Liver (tissue), 9 donors: ENCODE data around the gene OR2T27. TPM values are rescaled to one million over a fixed set of nuclear protein-coding genes. Genes with fewer than 3 reads are reported as not detected.
"Not testable (repeated sequence)": the region's sequence is repeated elsewhere in the genome, so short reads cannot be mapped to it uniquely, and the experiment has no call there.

Experiments
- DNase-seq: peaks from one replicate; pipeline ENCODE4 v3.0.0-alpha.2; 2017; ENCODE audit warnings: low spot score
- H3K27ac ChIP-seq, 2 donors: one replicate each; pipeline ENCODE4 v1.7.0; 2013; ENCODE audit warnings: inconsistent platforms in 2 of 2, low read length in 2 of 2, control low read depth in 1 of 2, low read depth in 1 of 2, mild to moderate bottlenecking in 1 of 2
- H3K27me3 ChIP-seq, 4 donors: one replicate each; pipeline versions ENCODE4 v1.6.1 to v1.7.0; 2013; ENCODE audit warnings: low read length in 3 of 4, inconsistent platforms in 1 of 4, mild to moderate bottlenecking in 1 of 4, moderate library complexity in 1 of 4; ENCODE audit not compliant: control insufficient read depth in 4 of 4, insufficient read depth in 4 of 4
- H3K36me3 ChIP-seq, 4 donors: one replicate each; pipeline versions ENCODE4 v1.6.1 to v1.7.0; 2013; ENCODE audit warnings: low read length in 3 of 4, mild to moderate bottlenecking in 3 of 4, low read depth in 1 of 4, moderate library complexity in 1 of 4; ENCODE audit not compliant: control insufficient read depth in 4 of 4, insufficient read depth in 3 of 4
- H3K4me1 ChIP-seq, 4 donors: one replicate each; pipeline versions ENCODE4 v1.6.1 to v1.7.0; 2013; ENCODE audit warnings: low read length in 3 of 4, mild to moderate bottlenecking in 3 of 4, moderate library complexity in 1 of 4; ENCODE audit not compliant: control insufficient read depth in 4 of 4, insufficient read depth in 4 of 4
- H3K4me3 ChIP-seq, 3 donors: one replicate each; pipeline versions ENCODE4 v1.6.1 to v1.7.0; 2013; ENCODE audit warnings: low read length in 3 of 3, control low read depth in 1 of 3, low read depth in 1 of 3, mild to moderate bottlenecking in 1 of 3
- H3K9ac ChIP-seq, 2 donors: one replicate each; pipeline ENCODE4 v1.7.0; 2013; ENCODE audit warnings: low read length in 2 of 2, mild to moderate bottlenecking in 2 of 2, moderate library complexity in 2 of 2, control low read depth in 1 of 2, low read depth in 1 of 2
- H3K9me3 ChIP-seq, 4 donors: one replicate each; pipeline versions ENCODE4 v1.6.1 to v1.7.0; 2013; ENCODE audit warnings: low read length in 3 of 4; ENCODE audit not compliant: control insufficient read depth in 4 of 4
- EGR1 ChIP-seq, 2 donors: IDR thresholded peaks; 2 replicates each; pipeline ENCODE4 v1.6.1; 2016 to 2018; ENCODE audit warnings: antibody characterized with exemption in 2 of 2, low read depth in 2 of 2
- FOXA2 ChIP-seq: IDR thresholded peaks from 2 replicates; pipeline ENCODE4 v1.6.1; 2016; ENCODE audit warnings: antibody characterized with exemption
- HNF4A ChIP-seq, 2 donors: conservative IDR thresholded peaks; 2 replicates each; pipeline ENCODE4 v1.6.1; 2016; ENCODE audit warnings: antibody characterized with exemption in 2 of 2, mild to moderate bottlenecking in 2 of 2
- HNF4G ChIP-seq: IDR thresholded peaks from 2 replicates; pipeline ENCODE4 v1.6.1; 2016; ENCODE audit warnings: antibody characterized with exemption
- JUND ChIP-seq, 2 donors: IDR thresholded peaks; 2 replicates each; pipeline ENCODE4 v1.6.1; 2016; ENCODE audit warnings: antibody characterized with exemption in 2 of 2
- NR2F2 ChIP-seq: IDR thresholded peaks from 2 replicates; pipeline ENCODE4 v1.6.1; 2016; ENCODE audit warnings: antibody characterized with exemption
- RAD21 ChIP-seq, 2 donors: IDR thresholded peaks; 2 replicates each; pipeline ENCODE4 v1.6.1; 2016; ENCODE audit warnings: antibody characterized with exemption in 2 of 2, mild to moderate bottlenecking in 2 of 2
- SP1 ChIP-seq: IDR thresholded peaks from 2 replicates; pipeline ENCODE4 v1.6.1; 2018; ENCODE audit warnings: antibody characterized with exemption, mild to moderate bottlenecking
- TAF1 ChIP-seq: conservative IDR thresholded peaks from 2 replicates; pipeline ENCODE4 v1.6.1; 2016; ENCODE audit warnings: antibody characterized with exemption, mild to moderate bottlenecking
- YY1 ChIP-seq: IDR thresholded peaks from 2 replicates; pipeline ENCODE4 v1.6.1; 2016; ENCODE audit warnings: antibody characterized with exemption, mild to moderate bottlenecking
- WGBS: extraction: QIAGEN DNeasy Blood & Tissue Kit; methylation state at CpG from one replicate; pipeline ENCODE4 v1.1.7; 2013; 5-methylcytosine and 5-hydroxymethylcytosine counted together
- polyA plus RNA-seq, 2 donors: library from polyadenylated mRNA; stranded (reverse) in 1 of 2; unstranded in 1 of 2; fragments of 200-250 nt in 1 of 2; fragments of >200 nt in 1 of 2; fragmentation: Nextera tagmentation in 1 of 2; extraction: Ambion mirVana in 1 of 2; gene quantifications; one replicate each; pipeline versions ENCODE4 v1.2.1 to v1.2.3, GENCODE V29; 2013 to 2015
- total RNA-seq, 2 donors: library from RNA; depleted of rRNA; stranded (reverse); fragments of >200 nt; gene quantifications; one replicate each; pipeline ENCODE4 v1.2.3, GENCODE V29; 2014
- TF ChIP-seq, protein P1 (sequence below): IDR thresholded peaks from 2 replicates; pipeline ENCODE4 v1.6.1; 2016; ENCODE audit warnings: antibody characterized with exemption, mild to moderate bottlenecking
- TF ChIP-seq, protein P2 (sequence below): IDR thresholded peaks from 2 replicates; pipeline ENCODE4 v1.6.1; 2016; ENCODE audit warnings: antibody characterized with exemption
- TF ChIP-seq, protein P3 (sequence below): IDR thresholded peaks from 2 replicates; pipeline ENCODE4 v1.6.1; 2016; ENCODE audit warnings: antibody characterized with exemption
- TF ChIP-seq, protein P4 (sequence below): fragments of 150-350 bp; IDR thresholded peaks from 2 replicates; pipeline ENCODE4 v1.5.1; 2017; ENCODE audit warnings: improper control_type of control experiment, low read depth, low read length; ENCODE audit not compliant: missing input control
- donor health status: healthy.
- donor health status: healthy.
- donor health status: healthy.
- donor health status: healthy.
- donor health status: healthy.

Gene OR2T27
- total and polyA plus RNA-seq, 4 donors = not detected

DNA sequence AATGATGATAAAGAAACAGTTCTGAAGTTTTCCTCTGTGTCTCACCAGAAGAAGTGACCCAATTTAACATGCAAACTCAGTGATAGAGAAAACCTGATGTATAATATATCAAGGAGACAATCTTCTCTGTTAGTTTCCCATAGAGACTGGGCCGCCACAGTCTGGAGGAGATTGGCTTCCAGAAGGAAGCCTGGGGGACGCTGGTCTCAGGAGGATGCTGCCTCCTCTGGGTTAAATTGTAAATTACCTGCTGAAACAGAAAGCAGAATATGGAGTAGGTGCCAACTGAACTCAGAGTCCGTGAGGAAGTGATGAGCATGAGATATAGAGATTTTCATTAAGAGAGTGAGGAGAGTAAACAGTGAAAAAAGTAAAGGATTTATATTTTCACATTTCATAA, 31.5 kb upstream of the OR2T27 start:
- H3K9me3 ChIP-seq = peaks cover 0 to 1% (median 0%) of the 10 kb centered on the region in 4 donors
- H3K9ac ChIP-seq = no peak overlapping the region
- DNase-seq = no peak
- no peaks in the 10 kb centered on the region for H3K36me3 ChIP-seq
- TF ChIP-seq, protein P1, sequence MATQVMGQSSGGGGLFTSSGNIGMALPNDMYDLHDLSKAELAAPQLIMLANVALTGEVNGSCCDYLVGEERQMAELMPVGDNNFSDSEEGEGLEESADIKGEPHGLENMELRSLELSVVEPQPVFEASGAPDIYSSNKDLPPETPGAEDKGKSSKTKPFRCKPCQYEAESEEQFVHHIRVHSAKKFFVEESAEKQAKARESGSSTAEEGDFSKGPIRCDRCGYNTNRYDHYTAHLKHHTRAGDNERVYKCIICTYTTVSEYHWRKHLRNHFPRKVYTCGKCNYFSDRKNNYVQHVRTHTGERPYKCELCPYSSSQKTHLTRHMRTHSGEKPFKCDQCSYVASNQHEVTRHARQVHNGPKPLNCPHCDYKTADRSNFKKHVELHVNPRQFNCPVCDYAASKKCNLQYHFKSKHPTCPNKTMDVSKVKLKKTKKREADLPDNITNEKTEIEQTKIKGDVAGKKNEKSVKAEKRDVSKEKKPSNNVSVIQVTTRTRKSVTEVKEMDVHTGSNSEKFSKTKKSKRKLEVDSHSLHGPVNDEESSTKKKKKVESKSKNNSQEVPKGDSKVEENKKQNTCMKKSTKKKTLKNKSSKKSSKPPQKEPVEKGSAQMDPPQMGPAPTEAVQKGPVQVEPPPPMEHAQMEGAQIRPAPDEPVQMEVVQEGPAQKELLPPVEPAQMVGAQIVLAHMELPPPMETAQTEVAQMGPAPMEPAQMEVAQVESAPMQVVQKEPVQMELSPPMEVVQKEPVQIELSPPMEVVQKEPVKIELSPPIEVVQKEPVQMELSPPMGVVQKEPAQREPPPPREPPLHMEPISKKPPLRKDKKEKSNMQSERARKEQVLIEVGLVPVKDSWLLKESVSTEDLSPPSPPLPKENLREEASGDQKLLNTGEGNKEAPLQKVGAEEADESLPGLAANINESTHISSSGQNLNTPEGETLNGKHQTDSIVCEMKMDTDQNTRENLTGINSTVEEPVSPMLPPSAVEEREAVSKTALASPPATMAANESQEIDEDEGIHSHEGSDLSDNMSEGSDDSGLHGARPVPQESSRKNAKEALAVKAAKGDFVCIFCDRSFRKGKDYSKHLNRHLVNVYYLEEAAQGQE = no peak
- TF ChIP-seq JUND (IDR thresholded peaks at IDR 0.05) (no peak), RAD21 (IDR thresholded peaks at IDR 0.05) (peak; percentile 29 to 78), TAF1 (no peak), YY1 (no peak), FOXA2 (no peak)
- TF ChIP-seq, protein P2, sequence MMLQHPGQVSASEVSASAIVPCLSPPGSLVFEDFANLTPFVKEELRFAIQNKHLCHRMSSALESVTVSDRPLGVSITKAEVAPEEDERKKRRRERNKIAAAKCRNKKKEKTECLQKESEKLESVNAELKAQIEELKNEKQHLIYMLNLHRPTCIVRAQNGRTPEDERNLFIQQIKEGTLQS = no peak
- TF ChIP-seq, protein P3, sequence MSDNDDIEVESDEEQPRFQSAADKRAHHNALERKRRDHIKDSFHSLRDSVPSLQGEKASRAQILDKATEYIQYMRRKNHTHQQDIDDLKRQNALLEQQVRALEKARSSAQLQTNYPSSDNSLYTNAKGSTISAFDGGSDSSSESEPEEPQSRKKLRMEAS = no peak
- TF ChIP-seq, protein P4, sequence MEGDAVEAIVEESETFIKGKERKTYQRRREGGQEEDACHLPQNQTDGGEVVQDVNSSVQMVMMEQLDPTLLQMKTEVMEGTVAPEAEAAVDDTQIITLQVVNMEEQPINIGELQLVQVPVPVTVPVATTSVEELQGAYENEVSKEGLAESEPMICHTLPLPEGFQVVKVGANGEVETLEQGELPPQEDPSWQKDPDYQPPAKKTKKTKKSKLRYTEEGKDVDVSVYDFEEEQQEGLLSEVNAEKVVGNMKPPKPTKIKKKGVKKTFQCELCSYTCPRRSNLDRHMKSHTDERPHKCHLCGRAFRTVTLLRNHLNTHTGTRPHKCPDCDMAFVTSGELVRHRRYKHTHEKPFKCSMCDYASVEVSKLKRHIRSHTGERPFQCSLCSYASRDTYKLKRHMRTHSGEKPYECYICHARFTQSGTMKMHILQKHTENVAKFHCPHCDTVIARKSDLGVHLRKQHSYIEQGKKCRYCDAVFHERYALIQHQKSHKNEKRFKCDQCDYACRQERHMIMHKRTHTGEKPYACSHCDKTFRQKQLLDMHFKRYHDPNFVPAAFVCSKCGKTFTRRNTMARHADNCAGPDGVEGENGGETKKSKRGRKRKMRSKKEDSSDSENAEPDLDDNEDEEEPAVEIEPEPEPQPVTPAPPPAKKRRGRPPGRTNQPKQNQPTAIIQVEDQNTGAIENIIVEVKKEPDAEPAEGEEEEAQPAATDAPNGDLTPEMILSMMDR = peak; percentile 12
- peaks cover 0 to 3% (median 0%) of the 10 kb centered on the region in 4 donors for H3K27me3 ChIP-seq
- no peaks in the 10 kb centered on the region for H3K4me1 ChIP-seq
- no peak overlapping the region for H3K4me3 ChIP-seq
- H3K27ac ChIP-seq = no peak overlapping the region
- WGBS = 24% methylated on average over 3 of the region's 3 CpGs

DNA sequence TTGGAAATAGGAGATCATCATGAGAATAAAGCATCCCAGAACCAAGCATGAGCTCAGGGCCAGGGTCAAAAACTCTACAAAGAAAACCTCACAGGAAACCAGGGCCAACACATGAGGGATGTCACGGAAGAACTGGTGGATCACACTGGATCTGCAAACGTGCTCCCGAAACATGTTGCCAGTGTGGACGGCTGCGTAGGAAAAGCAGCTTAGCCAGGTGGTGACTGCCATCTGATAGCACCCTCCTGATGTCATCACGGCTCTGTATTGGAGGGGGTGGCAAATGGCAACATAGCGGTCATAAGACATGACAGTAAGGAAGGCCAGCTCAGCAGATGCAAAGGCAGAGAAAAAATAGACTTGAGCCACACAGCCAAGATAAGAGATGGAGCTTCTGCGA, 26.3 kb upstream of the OR2T27 start:
- TF ChIP-seq TAF1 = no peak
- TF ChIP-seq RAD21 (IDR thresholded peaks at IDR 0.05) = no peak
- TF ChIP-seq EGR1 (IDR thresholded peaks at IDR 0.05; ENCODE audit: low read depth in 2 of 2) = no peak
- no peak for TF ChIP-seq HNF4G
- Histone ChIP-seq H3K9me3 (no peaks in the 10 kb centered on the region), H3K9ac (no peak overlapping the region), H3K4me1 (no peaks in the 10 kb centered on the region), H3K27ac (no peak overlapping the region), H3K27me3 (peaks cover 0 to 3% (median 0%) of the 10 kb centered on the region in 4 donors), H3K36me3 (no peaks in the 10 kb centered on the region), H3K4me3 (no peak overlapping the region)
- WGBS = 80% methylated on average over 8 of the region's 8 CpGs
- no peak for DNase-seq

DNA sequence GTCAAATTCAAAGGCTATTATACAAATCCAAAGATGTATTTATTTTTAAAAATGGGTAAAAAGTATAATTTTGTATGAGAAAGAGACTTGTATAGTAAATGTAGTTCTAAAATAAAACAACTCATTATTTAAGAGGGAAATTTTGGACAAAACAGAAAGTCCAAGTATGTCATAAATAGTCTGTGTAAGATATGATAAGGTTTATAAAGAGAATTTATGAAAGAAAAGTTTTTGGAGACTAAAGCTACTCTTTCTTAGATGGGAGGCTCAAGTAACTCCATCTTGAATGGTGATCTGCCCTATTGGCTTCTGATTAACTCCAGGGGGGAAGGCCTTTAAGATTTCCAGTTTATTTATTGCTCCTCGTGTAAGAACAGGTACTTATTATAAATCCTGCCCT, 14.7 kb upstream of the OR2T27 start:
- H3K27ac ChIP-seq = no peak overlapping the region
- no peak overlapping the region for H3K9ac ChIP-seq
- no peak for TF ChIP-seq TAF1
- no peak for TF ChIP-seq SP1
- no peak for TF ChIP-seq HNF4A (conservative IDR thresholded peaks at IDR 0.05)
- no peak for TF ChIP-seq JUND (IDR thresholded peaks at IDR 0.05)
- no peak for TF ChIP-seq NR2F2
- TF ChIP-seq, protein P4 = no peak
- TF ChIP-seq RAD21 (IDR thresholded peaks at IDR 0.05) = no peak
- TF ChIP-seq HNF4G = no peak
- DNase-seq = no peak
- H3K4me3 ChIP-seq = no peak overlapping the region
- H3K9me3 ChIP-seq = peaks cover 0 to 5% (median 0%) of the 10 kb centered on the region in 4 donors
- no peaks in the 10 kb centered on the region for H3K36me3 ChIP-seq
- H3K27me3 ChIP-seq = no peaks in the 10 kb centered on the region
- WGBS = 65% methylated on average over 1 of the region's 1 CpG
- H3K4me1 ChIP-seq = no peaks in the 10 kb centered on the region

DNA sequence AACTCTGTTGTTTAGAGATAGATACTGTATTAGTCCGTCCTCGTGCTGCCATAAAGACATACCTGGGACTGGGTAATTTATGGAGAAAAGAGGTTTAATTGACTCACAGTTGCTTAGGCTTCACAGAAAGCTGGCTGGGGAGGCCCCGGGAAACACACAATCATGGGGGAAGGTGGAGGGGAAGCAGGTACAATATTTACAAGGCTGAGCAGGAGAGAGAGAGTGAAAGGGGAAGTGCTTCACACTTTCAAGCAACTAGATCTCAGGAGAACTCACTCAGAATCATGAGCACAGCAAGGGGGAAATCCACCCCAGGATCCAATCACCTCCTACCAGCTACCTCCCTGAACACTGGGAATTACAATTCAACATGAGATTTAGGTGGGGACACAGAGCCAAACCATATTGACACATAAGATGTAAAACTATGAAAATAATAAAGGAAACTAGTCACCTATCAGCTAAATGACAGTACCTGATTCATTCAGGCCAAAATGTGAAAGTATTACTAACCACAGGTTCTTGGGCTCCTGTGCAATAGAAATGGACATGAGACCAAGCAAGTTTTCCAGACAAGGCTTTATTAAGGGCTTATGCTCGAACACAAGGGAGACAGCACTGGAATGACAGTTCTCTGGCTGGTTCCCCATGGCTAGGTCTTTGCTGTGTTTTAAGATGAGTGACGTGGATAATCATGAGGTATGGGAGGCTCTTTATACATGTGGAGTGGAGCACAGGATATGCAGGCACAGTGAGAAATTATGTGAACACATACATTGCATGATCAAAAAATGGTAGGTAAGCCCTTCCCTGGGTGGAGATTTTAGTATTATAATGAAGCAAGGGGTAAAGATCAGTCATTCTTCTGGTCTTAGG, 8.4 kb upstream of the OR2T27 start:
- not testable (repeated sequence) for H3K27me3 ChIP-seq, H3K4me3 ChIP-seq, H3K9ac ChIP-seq, H3K9me3 ChIP-seq, H3K27ac ChIP-seq, H3K4me1 ChIP-seq, DNase-seq, H3K36me3 ChIP-seq
- 66% methylated on average over 5 of the region's 5 CpGs for WGBS
